OCI-LY1 (cell line): ENCODE measurements around the gene RASA3.
"Not testable (repeated sequence)": the region's sequence is repeated elsewhere in the genome, so short reads cannot be mapped to it uniquely, and the experiment has no call there.

Experiments used
- H2AFZ ChIP-seq: fragments of 200-600 bp; sonication (generic), shearing (Covaris generic); 2 replicates; pipeline ENCODE4 v1.6.0; 2014; ENCODE audit warnings: antibody characterized with exemption, mild to moderate bottlenecking, low read length
- H3F3A ChIP-seq: fragments of 200-600 bp; sonication (generic), shearing (Covaris generic); 2 replicates; pipeline ENCODE4 v1.6.0; 2014; ENCODE audit warnings: mild to moderate bottlenecking, antibody characterized with exemption, low read length, moderate library complexity; ENCODE audit not compliant: insufficient read depth
- H3K27ac ChIP-seq: fragments of 200-600 bp; sonication (generic); 2 replicates; pipeline ENCODE4 v1.5.1; 2014; ENCODE audit warnings: low read length, mixed run types, mild to moderate bottlenecking, low read depth; ENCODE audit not compliant: poor library complexity, severe bottlenecking
- H3K27me3 ChIP-seq: fragments of 200-600 bp; sonication (generic); 2 replicates; pipeline ENCODE4 v1.6.0; 2014; ENCODE audit warnings: antibody characterized with exemption, mild to moderate bottlenecking, low read length, moderate library complexity; ENCODE audit not compliant: insufficient read depth
- H3K36me3 ChIP-seq: fragments of 200-600 bp; sonication (generic); 2 replicates; pipeline ENCODE4 v1.6.1; 2014; ENCODE audit warnings: mild to moderate bottlenecking, antibody characterized with exemption, low read length, moderate library complexity, mixed read lengths; ENCODE audit not compliant: insufficient read depth
- H3K4me1 ChIP-seq: fragments of 200-600 bp; sonication (generic); 2 replicates; pipeline ENCODE4 v1.5.1; 2014; ENCODE audit warnings: mild to moderate bottlenecking, low read length, moderate library complexity; ENCODE audit not compliant: insufficient read depth, severe bottlenecking
- H3K4me2 ChIP-seq: fragments of 200-600 bp; sonication (generic), shearing (Covaris generic); 2 replicates; pipeline ENCODE4 v1.6.1; 2014; ENCODE audit warnings: low read length
- H3K4me3 ChIP-seq: fragments of 200-600 bp; sonication (generic); 2 replicates; pipeline ENCODE4 v1.5.1; 2014; ENCODE audit warnings: low read length, low read depth, mild to moderate bottlenecking, mixed read lengths; ENCODE audit not compliant: poor library complexity, severe bottlenecking
- H3K79me2 ChIP-seq: fragments of 200-600 bp; shearing (Covaris generic); 2 replicates; pipeline ENCODE4 v1.6.1; 2016; ENCODE audit warnings: mixed run types, low read length, mixed read lengths; ENCODE audit not compliant: insufficient read depth
- H3K9ac ChIP-seq: fragments of 200-600 bp; sonication (generic), shearing (Covaris generic); 2 replicates; pipeline ENCODE4 v1.6.1; 2014; ENCODE audit warnings: mild to moderate bottlenecking, low read length, mixed read lengths
- H3K9me2 ChIP-seq: fragments of 200-600 bp; sonication (generic), shearing (Covaris generic); 2 replicates; pipeline ENCODE4 v1.6.1; 2014; ENCODE audit warnings: low read depth, mild to moderate bottlenecking, low read length, mixed read lengths
- H3K9me3 ChIP-seq: fragments of 200-600 bp; shearing (Covaris generic); 2 replicates; pipeline ENCODE4 v1.6.1; 2014; ENCODE audit warnings: low read length, mixed read lengths
- H4K20me1 ChIP-seq: fragments of 200-600 bp; sonication (generic), shearing (Covaris generic); 2 replicates; pipeline ENCODE4 v1.6.0; 2016; ENCODE audit warnings: mild to moderate bottlenecking, low read length; ENCODE audit not compliant: insufficient read depth
- CTCF ChIP-seq: fragments of 200-600 bp; sonication (generic), shearing (Covaris generic); IDR thresholded peaks from 2 replicates; pipeline ENCODE4 v1.5.1; 2017; ENCODE audit warnings: mild to moderate bottlenecking, antibody characterized with exemption, low read length, moderate library complexity, mixed read lengths
- EZH2 ChIP-seq: fragments of 200-600 bp; sonication (generic), shearing (Covaris generic); IDR thresholded peaks from 2 replicates; pipeline ENCODE4 v1.8.0; 2017; ENCODE audit warnings: borderline replicate concordance, mixed run types, mild to moderate bottlenecking, antibody characterized with exemption, low read length, moderate library complexity, mixed read lengths

RASA3 gene

GRCh38 chr13:114177245-114178010, 45.0 kb upstream of the RASA3 start:
- no peak for TF ChIP-seq CTCF
- TF ChIP-seq EZH2, result no peak
- Histone ChIP-seq H3K27me3 (peaks cover 19% of the 10 kb centered on the region; the same call in 1 of the 2 replicates), H3K9ac (no peak overlapping the region), H3K9me2 (no peaks in the 10 kb centered on the region), H3K4me2 (no peak overlapping the region), H3K27ac (no peak overlapping the region), H3K9me3 (peaks cover 5% of the 10 kb centered on the region; the same call in 1 of the 2 replicates), H3K4me1 (no peaks in the 10 kb centered on the region), H2AFZ (no peak overlapping the region), H3K4me3 (no peak overlapping the region), H3F3A (no peaks in the 10 kb centered on the region), H3K36me3 (no peaks in the 10 kb centered on the region), H4K20me1 (no peaks in the 10 kb centered on the region), H3K79me2 (no peaks in the 10 kb centered on the region)

- H3K4me2 ChIP-seq, H3K9me2 ChIP-seq, H3K27ac ChIP-seq, H3K79me2 ChIP-seq, H4K20me1 ChIP-seq, H3K9me3 ChIP-seq, H3K4me1 ChIP-seq, H3K9ac ChIP-seq, H3K4me3 ChIP-seq, H3K36me3 ChIP-seq, H2AFZ ChIP-seq, H3F3A ChIP-seq: not testable (repeated sequence)
- H3K27me3 ChIP-seq, result peaks cover 21% of the 10 kb centered on the region; the same call in 1 of the 2 replicates
These were observed 44.0 kb upstream of the RASA3 start for GRCh38 chr13:114176359-114176902.

GRCh38 chr13:114174529-114174961, 42.1 kb upstream of the RASA3 start:
- Histone ChIP-seq H3K36me3 (no peaks in the 10 kb centered on the region), H3K9me3 (peaks cover 9% of the 10 kb centered on the region; the same call in 1 of the 2 replicates), H3K9me2 (no peaks in the 10 kb centered on the region), H3K27ac (no peak overlapping the region), H2AFZ (no peak overlapping the region), H3K9ac (no peak overlapping the region), H3K79me2 (no peaks in the 10 kb centered on the region), H4K20me1 (no peaks in the 10 kb centered on the region), H3K4me3 (no peak overlapping the region), H3F3A (no peaks in the 10 kb centered on the region), H3K27me3 (peaks cover 13% of the 10 kb centered on the region; the same call in 1 of the 2 replicates), H3K4me1 (no peaks in the 10 kb centered on the region), H3K4me2 (no peak overlapping the region)
- TF ChIP-seq CTCF (no peak), EZH2 (no peak)
